Ectodermal cell (in vitro differentiated cells): ENCODE measurements around the gene SLC35G3.
"Not testable (repeated sequence)": the region's sequence is repeated elsewhere in the genome, so short reads cannot be mapped to it uniquely, and the experiment has no call there.

Experiments
- H3K27ac ChIP-seq: 2 replicates; pipeline ENCODE4 v1.7.0; 2013; ENCODE audit warnings: mild to moderate bottlenecking, low read depth, low read length; ENCODE audit not compliant: insufficient read depth, poor library complexity, severe bottlenecking
- H3K27me3 ChIP-seq: 2 replicates; pipeline ENCODE4 v1.7.0; 2013; ENCODE audit warnings: mild to moderate bottlenecking, low read length; ENCODE audit not compliant: insufficient read depth, control insufficient read depth, poor library complexity, severe bottlenecking
- H3K36me3 ChIP-seq: one replicate; pipeline ENCODE4 v1.7.0; 2013; ENCODE audit warnings: low read length; ENCODE audit not compliant: control insufficient read depth, insufficient read depth
- H3K4me1 ChIP-seq: one replicate; pipeline ENCODE4 v1.7.0; 2013; ENCODE audit warnings: low read length; ENCODE audit not compliant: control insufficient read depth, insufficient read depth
- H3K4me3 ChIP-seq: 2 replicates; pipeline ENCODE4 v1.7.0; 2013; ENCODE audit warnings: low read depth, low read length, control low read depth; ENCODE audit not compliant: insufficient read depth
- H3K9me3 ChIP-seq: 2 replicates; pipeline ENCODE4 v1.7.0; 2013; ENCODE audit warnings: mild to moderate bottlenecking, low read length, moderate library complexity; ENCODE audit not compliant: control insufficient read depth
- WGBS, 2 experiments: methylation state at CpG; one replicate each; pipeline ENCODE4 v1.1.7; 2013; ENCODE audit warnings: missing lambda C conversion rate in 2 of 2; 5-methylcytosine and 5-hydroxymethylcytosine counted together

Gene SLC35G3

DNA sequence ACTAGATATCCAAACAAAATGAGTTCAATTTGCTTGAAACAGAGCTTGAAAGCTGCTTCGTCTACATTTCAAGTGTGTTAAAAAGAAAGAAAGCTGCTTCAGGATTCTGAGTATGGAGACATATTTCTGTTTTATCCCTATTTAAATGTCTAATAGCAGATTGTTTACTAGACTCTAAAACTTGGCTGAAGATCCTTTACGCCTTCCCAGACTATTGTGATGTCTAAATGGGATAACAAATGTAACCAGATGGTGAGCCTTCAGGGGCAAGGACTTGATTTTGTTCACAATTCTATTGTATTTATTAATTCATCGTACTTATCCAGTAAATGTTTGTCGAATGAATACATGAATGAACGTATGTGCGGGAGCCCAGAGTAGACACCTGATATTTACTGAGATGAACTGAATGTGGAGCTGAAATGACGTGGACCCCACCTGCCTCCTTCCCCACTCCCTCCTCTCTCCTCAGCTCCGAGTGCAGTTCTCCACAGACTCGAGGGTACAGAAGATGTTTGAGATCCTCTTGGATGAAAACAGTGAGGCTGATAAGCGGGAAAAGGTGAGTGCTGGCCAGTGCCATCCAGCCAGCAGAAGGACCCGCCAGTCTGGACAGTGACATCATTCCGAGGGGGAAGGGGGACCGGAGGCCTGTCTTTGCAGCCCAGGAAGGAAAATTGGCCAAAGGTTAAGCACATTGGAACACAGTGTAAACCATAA lies 41.6 kb downstream of the SLC35G3 start:
- Histone ChIP-seq H3K4me1 (no peaks in the 10 kb centered on the region), H3K9me3 (no peaks in the 10 kb centered on the region), H3K27me3 (no peaks in the 10 kb centered on the region), H3K27ac (no peak overlapping the region), H3K4me3 (no peak overlapping the region), H3K36me3 (no peaks in the 10 kb centered on the region)
- WGBS, 2 experiments: 90 to 93% methylated on average over 13 of the region's 13 CpGs

DNA sequence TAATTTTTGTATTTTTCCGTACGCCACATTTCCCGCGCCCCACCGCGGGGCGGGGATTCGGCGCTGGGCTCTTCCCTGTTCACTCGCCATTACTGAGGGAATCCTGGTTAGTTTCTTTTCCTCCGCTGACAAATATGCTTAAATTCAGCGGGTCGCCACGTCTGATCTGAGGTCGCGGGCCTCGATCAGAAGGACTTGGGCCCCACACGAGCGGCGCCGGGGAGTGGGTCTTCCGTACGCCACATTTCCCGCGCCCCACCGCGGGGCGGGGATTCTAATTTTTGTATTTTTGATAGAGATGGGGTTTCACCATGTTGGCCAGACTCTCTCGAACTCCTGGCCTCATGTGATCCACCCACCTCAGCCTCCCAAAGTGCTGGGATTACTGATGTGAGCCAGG lies 43.1 kb downstream of the SLC35G3 start:
- 96% methylated on average over 29 of the region's 29 CpGs for WGBS, 2 experiments
- H3K27ac ChIP-seq, H3K9me3 ChIP-seq, H3K27me3 ChIP-seq, H3K4me1 ChIP-seq, H3K36me3 ChIP-seq, H3K4me3 ChIP-seq: not testable (repeated sequence)

DNA sequence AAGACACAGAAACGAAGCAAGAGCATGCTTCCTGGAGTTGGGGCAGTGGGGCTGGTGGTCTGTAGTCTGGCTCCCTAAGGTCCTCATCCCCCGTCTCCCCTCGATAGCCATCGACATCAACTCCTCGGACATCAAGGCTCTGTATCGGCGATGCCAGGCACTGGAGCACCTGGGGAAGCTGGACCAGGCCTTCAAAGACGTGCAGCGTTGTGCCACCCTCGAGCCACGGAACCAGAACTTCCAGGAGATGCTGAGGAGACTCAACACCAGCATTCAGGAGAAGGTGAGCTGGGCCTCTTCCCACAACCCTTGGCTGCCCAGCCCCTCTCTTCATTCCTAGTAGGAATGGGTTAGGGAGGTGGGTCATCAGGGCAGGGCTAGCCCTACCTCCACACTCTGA lies 44.3 kb downstream of the SLC35G3 start:
- no peaks in the 10 kb centered on the region for H3K4me1 ChIP-seq
- H3K9me3 ChIP-seq: no peaks in the 10 kb centered on the region
- H3K36me3 ChIP-seq: no peaks in the 10 kb centered on the region
- 94 to 95% methylated on average over 11 of the region's 11 CpGs for WGBS, 2 experiments
- no peaks in the 10 kb centered on the region for H3K27me3 ChIP-seq
- H3K4me3 ChIP-seq: no peak overlapping the region
- H3K27ac ChIP-seq: no peak overlapping the region

DNA sequence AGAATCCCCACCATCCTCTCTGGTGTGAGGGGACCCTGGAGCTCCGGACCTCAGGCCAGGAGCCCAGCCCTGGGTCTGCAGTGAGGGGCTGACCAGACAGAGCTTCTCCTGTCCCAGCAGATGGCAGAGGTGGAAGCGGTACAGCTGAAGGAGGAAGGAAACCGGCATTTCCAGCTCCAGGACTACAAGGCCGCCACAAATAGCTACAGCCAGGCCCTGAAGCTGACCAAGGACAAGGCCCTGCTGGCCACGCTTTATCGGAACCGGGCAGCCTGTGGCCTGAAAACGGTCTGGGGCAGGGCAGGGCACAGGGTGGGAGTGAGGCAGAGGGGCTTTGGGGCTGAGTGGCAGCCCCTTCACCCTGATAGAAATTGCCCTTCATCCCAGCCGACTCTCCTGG lies 46.0 kb downstream of the SLC35G3 start:
- Histone ChIP-seq H3K9me3 (no peaks in the 10 kb centered on the region), H3K36me3 (no peaks in the 10 kb centered on the region), H3K27me3 (no peaks in the 10 kb centered on the region), H3K4me3 (no peak overlapping the region), H3K27ac (no peak overlapping the region), H3K4me1 (no peaks in the 10 kb centered on the region)
- WGBS, 2 experiments: 91 to 93% methylated on average over 9 of the region's 9 CpGs

DNA sequence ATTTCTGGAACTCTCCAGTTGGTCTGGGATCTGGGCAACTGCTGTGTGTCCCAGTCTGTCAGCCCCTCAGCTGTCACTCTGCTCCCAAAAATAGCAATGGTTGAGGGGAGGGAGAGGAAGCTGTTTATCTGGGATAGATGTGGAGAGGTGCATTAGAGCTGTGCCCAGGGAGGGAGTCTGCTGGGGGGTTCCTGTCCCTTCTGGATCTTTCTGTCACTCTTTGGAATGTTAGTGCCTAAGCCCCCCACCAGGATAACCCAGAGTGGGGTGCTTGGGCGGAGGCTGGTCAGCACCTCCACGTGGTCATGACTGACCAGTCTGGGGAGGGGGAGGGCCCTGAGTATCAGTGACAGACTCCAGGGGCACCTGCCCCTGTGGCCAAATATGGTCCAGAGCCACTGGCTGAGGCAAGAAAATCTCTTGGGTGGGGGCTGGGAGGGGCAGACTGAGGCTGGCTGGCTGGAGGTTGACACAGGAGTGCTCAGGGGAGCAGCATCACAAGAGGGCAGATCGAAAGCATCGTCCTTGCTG lies 46.8 kb downstream of the SLC35G3 start, which contains the start of gene UNC45B:
Gene UNC45B, plus strand, starts transcription at position 443 of the 531 bp plus-strand sequence. CDS start 447 bp downstream, outside the sequence.
- no peaks in the 10 kb centered on the region for H3K36me3 ChIP-seq
- H3K27ac ChIP-seq: no peak within 1 kb of the TSS
- H3K27me3 ChIP-seq: no peaks in the 10 kb centered on the region
- WGBS, 2 experiments: 71 to 75% methylated on average over 4 of the region's 4 CpGs
- H3K4me3 ChIP-seq: no peak within 1 kb of the TSS
- no peaks in the 10 kb centered on the region for H3K9me3 ChIP-seq
- no peaks in the 10 kb centered on the region for H3K4me1 ChIP-seq

DNA sequence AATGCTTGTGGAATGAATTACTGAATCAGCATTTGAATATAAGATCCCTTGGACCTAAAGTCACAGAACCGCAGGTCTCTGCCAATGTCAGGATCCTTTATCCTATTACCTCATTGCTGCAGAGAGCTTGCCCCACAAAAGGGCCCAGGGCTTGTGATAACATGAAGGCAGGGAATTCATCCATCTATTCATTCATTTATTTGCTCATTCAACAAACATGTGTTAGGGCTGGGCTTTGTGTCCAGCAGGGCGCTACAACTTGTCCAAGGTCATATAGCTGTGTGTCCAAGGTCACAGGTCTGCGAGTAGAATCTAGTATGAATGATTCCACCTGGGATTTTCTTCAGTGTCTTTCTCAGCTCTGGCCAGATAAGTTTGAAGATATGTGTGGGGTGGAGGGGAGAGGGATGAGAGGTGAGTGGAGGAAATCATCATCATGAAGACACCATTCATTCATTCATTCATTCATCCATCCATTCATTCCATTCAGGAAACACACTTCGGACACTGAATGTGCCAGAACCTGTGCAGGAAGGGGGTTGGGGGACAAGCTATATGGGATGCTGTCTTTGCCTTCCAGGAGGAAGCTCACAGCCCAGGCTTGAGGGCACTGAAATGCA lies 47.9 kb downstream of the SLC35G3 start:
- Histone ChIP-seq H3K4me3 (no peak overlapping the region), H3K9me3 (no peaks in the 10 kb centered on the region), H3K36me3 (no peaks in the 10 kb centered on the region), H3K27ac (no peak overlapping the region), H3K27me3 (no peaks in the 10 kb centered on the region), H3K4me1 (no peaks in the 10 kb centered on the region)
- WGBS, 2 experiments: 84 to 93% methylated on average over 4 of the region's 4 CpGs

DNA sequence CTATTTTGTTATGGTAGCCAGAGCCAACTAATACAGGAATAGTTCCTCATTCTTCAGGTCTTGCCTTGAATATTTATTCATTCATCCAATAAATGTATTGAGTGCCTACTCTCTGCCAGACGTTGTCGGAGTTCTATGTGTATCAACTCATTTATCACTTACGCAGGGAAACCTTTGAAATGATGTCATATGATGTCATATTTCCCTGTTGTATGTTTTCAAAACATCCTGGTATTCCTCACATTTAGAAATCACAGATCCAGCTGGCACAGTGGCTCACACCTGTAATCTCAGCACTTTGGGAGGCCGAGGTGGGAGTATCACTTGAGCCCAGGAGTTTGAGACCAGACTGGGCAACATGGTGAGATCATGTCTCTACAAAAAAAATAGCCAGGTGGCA lies 49.4 kb downstream of the SLC35G3 start:
- no peaks in the 10 kb centered on the region for H3K36me3 ChIP-seq
- 90 to 96% methylated on average over 4 of the region's 4 CpGs for WGBS, 2 experiments
- H3K27me3 ChIP-seq: no peaks in the 10 kb centered on the region

More for the DNA sequence above, 49.4 kb downstream of the SLC35G3 start:
- Histone ChIP-seq H3K9me3 (no peaks in the 10 kb centered on the region), H3K4me3 (no peak overlapping the region), H3K27ac (no peak overlapping the region), H3K4me1 (no peaks in the 10 kb centered on the region)
